ENCODE results near the gene HTRA3.

DNA sequence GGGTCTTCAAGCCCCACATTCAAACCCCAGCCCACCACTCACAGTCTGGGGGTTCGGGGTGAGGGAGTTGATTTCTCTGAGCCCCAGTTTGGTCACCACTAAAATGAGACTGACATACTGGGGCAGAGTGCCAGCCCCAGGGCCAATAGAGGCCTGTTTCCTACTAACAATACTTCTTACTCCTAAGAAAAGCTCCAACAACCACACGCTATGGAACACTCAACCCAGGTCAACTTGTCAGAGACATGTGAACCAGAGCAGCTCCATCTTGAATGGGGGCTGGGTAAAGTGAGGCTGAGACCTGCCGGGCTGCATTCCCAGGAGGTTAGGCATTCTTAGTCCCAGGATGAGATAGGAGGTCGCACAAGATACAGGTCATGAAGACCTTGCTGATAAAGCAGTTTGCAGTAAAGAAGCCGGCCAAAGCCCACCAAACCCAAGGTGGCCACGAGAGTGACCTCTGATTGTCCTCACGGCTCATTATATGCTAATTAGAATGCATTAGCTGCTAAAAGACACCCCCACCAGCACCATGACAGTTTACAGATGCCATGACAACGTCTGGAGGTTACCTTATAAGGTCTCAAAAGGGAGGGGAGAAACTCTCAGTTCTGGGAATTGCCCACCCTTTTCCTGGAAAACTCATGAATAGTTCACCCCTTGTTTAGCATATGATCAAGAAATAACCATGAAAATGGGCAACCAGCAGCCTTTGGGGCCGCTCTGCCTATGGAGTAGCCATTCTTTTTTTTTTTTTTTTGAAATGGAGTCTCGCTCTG lies 26.6 kb upstream of the HTRA3 start:
- no peak for TF ChIP-seq POLR2A (IDR thresholded peaks at IDR 0.05)
- TF ChIP-seq, protein P1, sequence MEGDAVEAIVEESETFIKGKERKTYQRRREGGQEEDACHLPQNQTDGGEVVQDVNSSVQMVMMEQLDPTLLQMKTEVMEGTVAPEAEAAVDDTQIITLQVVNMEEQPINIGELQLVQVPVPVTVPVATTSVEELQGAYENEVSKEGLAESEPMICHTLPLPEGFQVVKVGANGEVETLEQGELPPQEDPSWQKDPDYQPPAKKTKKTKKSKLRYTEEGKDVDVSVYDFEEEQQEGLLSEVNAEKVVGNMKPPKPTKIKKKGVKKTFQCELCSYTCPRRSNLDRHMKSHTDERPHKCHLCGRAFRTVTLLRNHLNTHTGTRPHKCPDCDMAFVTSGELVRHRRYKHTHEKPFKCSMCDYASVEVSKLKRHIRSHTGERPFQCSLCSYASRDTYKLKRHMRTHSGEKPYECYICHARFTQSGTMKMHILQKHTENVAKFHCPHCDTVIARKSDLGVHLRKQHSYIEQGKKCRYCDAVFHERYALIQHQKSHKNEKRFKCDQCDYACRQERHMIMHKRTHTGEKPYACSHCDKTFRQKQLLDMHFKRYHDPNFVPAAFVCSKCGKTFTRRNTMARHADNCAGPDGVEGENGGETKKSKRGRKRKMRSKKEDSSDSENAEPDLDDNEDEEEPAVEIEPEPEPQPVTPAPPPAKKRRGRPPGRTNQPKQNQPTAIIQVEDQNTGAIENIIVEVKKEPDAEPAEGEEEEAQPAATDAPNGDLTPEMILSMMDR (IDR thresholded peaks at IDR 0.05 in 8 of 11, conservative IDR thresholded peaks at IDR 0.05 in 3 of 11), result no peak
- no peak for TF ChIP-seq POLR2AphosphoS5 (IDR thresholded peaks at IDR 0.05)
